GM18499 (cell line): ENCODE results near the gene HSD17B8.

ENCODE experiments used
- ATAC-seq: cut with Tn5 transposase; IDR thresholded peaks from one replicate; pipeline ENCODE4 v1.9.1; 2021; ENCODE audit warnings: moderate number of reproducible peaks; ENCODE audit not compliant: insufficient read depth, unreplicated experiment

HSD17B8 gene

GRCh38 chr6:33235221-33235634 is 30.8 kb downstream of the HSD17B8 start:
- ATAC-seq, result no peak

GRCh38 chr6:33236328-33236727 is 31.9 kb downstream of the HSD17B8 start:
- ATAC-seq, result no peak

GRCh38 chr6:33236852-33237251 is 32.4 kb downstream of the HSD17B8 start:
- no peak for ATAC-seq

- ATAC-seq, result no peak
These were observed 33.3 kb downstream of the HSD17B8 start for GRCh38 chr6:33237741-33238140.

- no peak for ATAC-seq
These were observed 37.5 kb downstream of the HSD17B8 start for GRCh38 chr6:33241968-33242367.

GRCh38 chr6:33243476-33243875 is 39.0 kb downstream of the HSD17B8 start:
- no peak for ATAC-seq

GRCh38 chr6:33247977-33248642 is 43.7 kb downstream of the HSD17B8 start:
- no peak for ATAC-seq

- no peak for ATAC-seq
These were observed 44.1 kb downstream of the HSD17B8 start for GRCh38 chr6:33248643-33248931.

GRCh38 chr6:33248932-33249731 is 44.7 kb downstream of the HSD17B8 start:
- peak; percentile 66 for ATAC-seq

- no peak for ATAC-seq
These were observed 45.5 kb downstream of the HSD17B8 start for GRCh38 chr6:33249732-33250630.

GRCh38 chr6:33250731-33251130 is 46.3 kb downstream of the HSD17B8 start:
- ATAC-seq, result no peak

GRCh38 chr6:33251395-33252012 is 47.0 kb downstream of the HSD17B8 start:
- ATAC-seq, result no peak

GRCh38 chr6:33252759-33253158 is 48.3 kb downstream of the HSD17B8 start:
- ATAC-seq, result no peak

- ATAC-seq, result no peak
These were observed 50.1 kb downstream of the HSD17B8 start for GRCh38 chr6:33254591-33254990.
